ENCODE data around the gene DDX39A. TPM values are rescaled to one million over a fixed set of nuclear protein-coding genes. Genes with fewer than 3 reads are reported as not detected.
"Not testable (repeated sequence)": the region's sequence is repeated elsewhere in the genome, so short reads cannot be mapped to it uniquely, and the experiment has no call there.

The DDX39A gene
- total RNA-seq, 1 donor from 2014 or later = 81.8 TPM

DNA sequence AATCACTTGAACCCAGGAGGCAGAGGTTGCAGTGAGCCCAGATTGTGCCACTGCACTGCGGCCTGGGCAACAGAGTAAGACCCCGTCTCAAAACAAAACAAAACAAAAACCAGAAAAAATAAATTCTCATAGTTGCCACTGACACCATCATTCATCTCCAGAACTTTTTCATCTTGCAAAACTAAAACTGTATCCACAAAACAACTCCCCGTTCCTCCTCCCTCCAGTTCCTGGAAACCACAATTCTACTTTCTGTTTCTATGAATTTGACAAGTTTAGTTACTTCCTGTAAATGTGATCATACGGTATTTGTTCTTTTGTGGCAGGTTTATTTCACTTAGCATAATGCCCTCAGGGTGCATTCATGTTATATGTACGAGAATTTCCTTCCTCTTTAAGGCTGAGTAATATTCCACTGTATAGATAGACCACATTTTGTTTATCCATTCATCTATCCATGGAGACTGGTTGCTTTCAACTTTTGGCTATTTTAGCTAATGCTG lies 51.1 kb downstream of the DDX39A start:
- H3K27me3 ChIP-seq = no peaks in the 10 kb centered on the region
- intact Hi-C loops (cut with DNase I) = loop anchor here (10.0 kb wide), 1 partner anchor 107 kb away; the partner anchor contains the start of gene PTGER1
- no peak for TF ChIP-seq POLR2AphosphoS5 (IDR thresholded peaks at IDR 0.05; ENCODE audit: insufficient read depth in 1 of 2, low read depth in 1 of 2)
- no peaks in the 10 kb centered on the region for H3K36me3 ChIP-seq
- no peaks in the 10 kb centered on the region for H3K9me3 ChIP-seq
- no peak for DNase-seq (ENCODE audit: extremely low spot score in 2 of 2)
- peaks cover 11% of the 10 kb centered on the region for H3K4me1 ChIP-seq
- H3K4me3 ChIP-seq = no peak overlapping the region
- H3K27ac ChIP-seq = no peak overlapping the region

DNA sequence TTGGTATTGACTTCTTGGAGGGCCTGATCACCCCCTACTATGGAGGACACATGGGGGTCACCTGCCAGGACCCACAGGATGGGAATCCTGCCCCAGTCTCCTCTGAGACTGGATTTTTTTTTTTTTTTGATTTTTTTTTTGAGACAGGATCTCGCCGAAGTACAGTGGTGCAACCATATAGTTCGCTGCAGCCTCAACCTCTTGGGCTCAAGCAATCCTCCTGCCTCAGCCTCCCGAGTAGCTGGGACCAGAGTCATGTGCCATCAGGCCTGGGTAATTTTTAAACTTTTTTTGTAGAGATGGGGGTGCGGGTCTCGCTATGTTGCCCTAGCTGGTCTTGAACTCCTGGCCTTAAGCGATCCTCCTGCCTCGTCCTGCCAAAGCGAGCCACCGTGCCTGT lies 52.1 kb downstream of the DDX39A start:
- H3K4me3 ChIP-seq = no peak overlapping the region
- peaks cover 15% of the 10 kb centered on the region for H3K4me1 ChIP-seq
- DNase-seq (ENCODE audit: extremely low spot score in 2 of 2) = no peak
- TF ChIP-seq POLR2AphosphoS5 (IDR thresholded peaks at IDR 0.05; ENCODE audit: insufficient read depth in 1 of 2, low read depth in 1 of 2) (no peak), POLR2A (IDR thresholded peaks at IDR 0.05) (no peak)
- TF ChIP-seq, protein P1, sequence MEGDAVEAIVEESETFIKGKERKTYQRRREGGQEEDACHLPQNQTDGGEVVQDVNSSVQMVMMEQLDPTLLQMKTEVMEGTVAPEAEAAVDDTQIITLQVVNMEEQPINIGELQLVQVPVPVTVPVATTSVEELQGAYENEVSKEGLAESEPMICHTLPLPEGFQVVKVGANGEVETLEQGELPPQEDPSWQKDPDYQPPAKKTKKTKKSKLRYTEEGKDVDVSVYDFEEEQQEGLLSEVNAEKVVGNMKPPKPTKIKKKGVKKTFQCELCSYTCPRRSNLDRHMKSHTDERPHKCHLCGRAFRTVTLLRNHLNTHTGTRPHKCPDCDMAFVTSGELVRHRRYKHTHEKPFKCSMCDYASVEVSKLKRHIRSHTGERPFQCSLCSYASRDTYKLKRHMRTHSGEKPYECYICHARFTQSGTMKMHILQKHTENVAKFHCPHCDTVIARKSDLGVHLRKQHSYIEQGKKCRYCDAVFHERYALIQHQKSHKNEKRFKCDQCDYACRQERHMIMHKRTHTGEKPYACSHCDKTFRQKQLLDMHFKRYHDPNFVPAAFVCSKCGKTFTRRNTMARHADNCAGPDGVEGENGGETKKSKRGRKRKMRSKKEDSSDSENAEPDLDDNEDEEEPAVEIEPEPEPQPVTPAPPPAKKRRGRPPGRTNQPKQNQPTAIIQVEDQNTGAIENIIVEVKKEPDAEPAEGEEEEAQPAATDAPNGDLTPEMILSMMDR (IDR thresholded peaks at IDR 0.05) = no peak
- no peaks in the 10 kb centered on the region for H3K27me3 ChIP-seq
- H3K27ac ChIP-seq = no peak overlapping the region
- no peaks in the 10 kb centered on the region for H3K36me3 ChIP-seq
- H3K9me3 ChIP-seq = no peaks in the 10 kb centered on the region
- intact Hi-C loops (cut with DNase I) = loop anchor here (10.0 kb wide), 1 partner anchor 108 kb away; the partner anchor contains the start of gene PTGER1

DNA sequence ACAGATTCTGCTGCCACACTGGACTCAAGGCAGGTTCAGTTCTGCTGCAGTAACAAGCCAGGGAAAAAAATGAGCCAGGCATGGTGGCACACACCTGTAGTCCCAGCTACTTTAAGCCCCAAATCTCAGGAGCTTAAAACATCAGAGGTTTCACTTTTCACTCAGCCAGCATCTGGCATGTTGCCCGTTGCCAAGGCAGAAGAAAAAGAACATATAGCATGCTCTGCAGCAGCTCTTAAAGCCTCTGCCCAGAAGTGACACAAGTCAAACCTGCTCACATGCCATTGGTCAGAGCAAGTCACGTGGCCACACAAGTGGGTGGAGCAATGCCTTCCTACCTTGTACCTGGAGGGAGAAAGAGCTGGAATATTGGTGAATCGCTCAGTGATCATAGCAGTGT lies 52.6 kb downstream of the DDX39A start:
- intact Hi-C loops (cut with DNase I) = loop anchor here (10.0 kb wide), 1 partner anchor 108 kb away; the partner anchor contains the start of gene PTGER1
- no peaks in the 10 kb centered on the region for H3K36me3 ChIP-seq
- TF ChIP-seq POLR2AphosphoS5 (IDR thresholded peaks at IDR 0.05; ENCODE audit: insufficient read depth in 1 of 2, low read depth in 1 of 2) (no peak), POLR2A (IDR thresholded peaks at IDR 0.05) (no peak)
- TF ChIP-seq, protein P1 (IDR thresholded peaks at IDR 0.05) = no peak
- DNase-seq (ENCODE audit: extremely low spot score in 2 of 2) = no peak
- peaks cover 15% of the 10 kb centered on the region for H3K4me1 ChIP-seq
- no peak overlapping the region for H3K4me3 ChIP-seq
- no peaks in the 10 kb centered on the region for H3K9me3 ChIP-seq
- no peaks in the 10 kb centered on the region for H3K27me3 ChIP-seq
- no peak overlapping the region for H3K27ac ChIP-seq

DNA sequence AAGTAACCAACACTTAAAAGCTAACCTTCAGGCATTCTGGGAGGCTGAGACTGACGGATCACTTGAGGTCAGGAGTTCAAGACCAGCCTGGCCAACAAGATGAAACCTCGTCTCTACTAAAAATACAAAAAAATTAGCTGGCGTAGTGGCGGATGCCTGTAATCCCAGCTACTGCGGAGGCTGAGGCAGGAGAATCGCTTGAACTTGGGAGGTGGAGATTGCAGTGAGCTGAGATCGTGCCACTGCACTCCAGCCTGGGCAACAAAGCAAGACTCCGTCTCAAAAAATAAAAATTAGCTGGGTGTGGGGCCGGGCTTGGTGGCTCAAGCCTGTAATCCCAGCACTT lies 55.1 kb downstream of the DDX39A start:
- H3K36me3 ChIP-seq; DNase-seq (ENCODE audit: extremely low spot score in 2 of 2); H3K4me3 ChIP-seq; H3K9me3 ChIP-seq; H3K27me3 ChIP-seq: not testable (repeated sequence)
- H3K27ac ChIP-seq = peak overlapping the region; percentile 74
- H3K4me1 ChIP-seq = peaks cover 15% of the 10 kb centered on the region
- intact Hi-C loops (cut with DNase I) = loop anchor here (10.0 kb wide), 1 partner anchor 111 kb away; the partner anchor contains the start of gene PTGER1

DNA sequence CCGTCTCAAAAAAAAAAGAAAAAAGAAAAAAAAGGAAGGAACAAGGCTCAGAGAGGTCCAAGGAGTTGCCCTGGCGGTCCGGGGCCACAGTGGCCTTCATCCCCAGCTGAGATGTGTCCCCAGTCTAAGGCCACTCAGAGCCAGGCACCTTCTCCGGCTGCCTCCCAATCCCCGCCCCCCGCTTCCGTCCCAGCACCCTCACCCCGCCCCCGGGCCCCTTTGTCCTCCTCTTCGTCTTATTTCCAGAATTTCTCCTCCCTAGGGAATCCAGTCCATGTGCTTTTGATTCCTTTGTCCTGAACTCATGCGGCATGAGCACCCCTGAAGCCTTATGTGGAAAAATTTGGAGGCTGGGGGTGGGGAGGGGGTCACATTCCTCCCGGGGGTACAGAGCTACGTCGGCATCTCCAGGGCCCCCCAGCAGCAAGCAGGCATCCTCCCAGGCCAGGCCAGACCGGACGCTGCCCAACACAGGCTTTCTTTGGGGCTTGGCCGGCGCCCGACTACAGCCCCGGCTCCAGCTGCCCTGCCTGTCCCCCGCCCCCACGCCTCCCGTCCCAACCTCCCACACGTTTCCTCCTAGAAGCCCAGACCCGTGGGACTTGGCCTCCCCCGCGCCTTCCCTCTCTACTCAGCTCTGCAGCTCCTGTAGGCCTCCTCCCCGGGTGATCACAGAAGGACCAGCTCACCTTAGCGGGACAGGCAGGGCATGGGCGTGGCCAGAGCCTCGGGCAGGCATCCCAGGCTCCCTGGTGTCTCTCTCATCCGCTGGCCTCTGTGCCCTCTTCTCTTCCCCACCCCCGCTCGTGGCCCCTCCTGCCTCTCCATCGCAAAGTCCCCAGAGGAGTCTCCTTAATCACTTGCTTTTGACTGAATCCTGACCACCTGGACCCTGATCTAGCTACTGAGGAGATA lies 55.7 kb downstream of the DDX39A start:
- intact Hi-C loops (cut with DNase I) = loop anchor here (10.0 kb wide), 1 partner anchor 111 kb away; the partner anchor contains the start of gene PTGER1

More for the DNA sequence above, 55.7 kb downstream of the DDX39A start:
- H3K4me3 ChIP-seq = peak overlapping the region; percentile 26 to 33
- DNase-seq (ENCODE audit: extremely low spot score in 2 of 2) = no peak
- H3K36me3 ChIP-seq = no peaks in the 10 kb centered on the region
- no peak for TF ChIP-seq POLR2A (IDR thresholded peaks at IDR 0.05)
- TF ChIP-seq, protein P1 (IDR thresholded peaks at IDR 0.05) = no peak
- TF ChIP-seq POLR2AphosphoS5 (IDR thresholded peaks at IDR 0.05; ENCODE audit: insufficient read depth in 1 of 2, low read depth in 1 of 2) = peak in 1 of 2 donors; percentile 56
- H3K27me3 ChIP-seq = no peaks in the 10 kb centered on the region
- H3K9me3 ChIP-seq = no peaks in the 10 kb centered on the region
- H3K27ac ChIP-seq = peak overlapping the region; percentile 74
- peaks cover 15% of the 10 kb centered on the region for H3K4me1 ChIP-seq

Measured in vagina (tissue), 2 donors.